HG03442 (cell line): ENCODE measurements around the gene SETD5.

Experiments
- ATAC-seq: cut with Tn5 transposase; IDR thresholded peaks from one replicate; pipeline ENCODE4 v1.9.1; 2021; ENCODE audit warnings: mild to moderate bottlenecking, moderate library complexity; ENCODE audit not compliant: unreplicated experiment

Gene SETD5

GRCh38 chr3:9512456-9513045 lies 115.1 kb downstream of the SETD5 start:
- no peak for ATAC-seq

GRCh38 chr3:9514306-9514705 lies 116.9 kb downstream of the SETD5 start:
- no peak for ATAC-seq

GRCh38 chr3:9514956-9515355 lies 117.5 kb downstream of the SETD5 start:
- ATAC-seq: no peak

- ATAC-seq: no peak
These were observed 127.7 kb downstream of the SETD5 start for GRCh38 chr3:9525078-9525477.
